NCI-H128 (cell line): ENCODE results near the gene COX5A.
"Not testable (repeated sequence)": the region's sequence is repeated elsewhere in the genome, so short reads cannot be mapped to it uniquely, and the experiment has no call there.

Experiments
- DNase-seq: peaks from one replicate; lab custom pipeline; 2025; ENCODE audit not compliant: unreplicated experiment; lab: John Stamatoyannopoulos, UW

The COX5A gene

DNA sequence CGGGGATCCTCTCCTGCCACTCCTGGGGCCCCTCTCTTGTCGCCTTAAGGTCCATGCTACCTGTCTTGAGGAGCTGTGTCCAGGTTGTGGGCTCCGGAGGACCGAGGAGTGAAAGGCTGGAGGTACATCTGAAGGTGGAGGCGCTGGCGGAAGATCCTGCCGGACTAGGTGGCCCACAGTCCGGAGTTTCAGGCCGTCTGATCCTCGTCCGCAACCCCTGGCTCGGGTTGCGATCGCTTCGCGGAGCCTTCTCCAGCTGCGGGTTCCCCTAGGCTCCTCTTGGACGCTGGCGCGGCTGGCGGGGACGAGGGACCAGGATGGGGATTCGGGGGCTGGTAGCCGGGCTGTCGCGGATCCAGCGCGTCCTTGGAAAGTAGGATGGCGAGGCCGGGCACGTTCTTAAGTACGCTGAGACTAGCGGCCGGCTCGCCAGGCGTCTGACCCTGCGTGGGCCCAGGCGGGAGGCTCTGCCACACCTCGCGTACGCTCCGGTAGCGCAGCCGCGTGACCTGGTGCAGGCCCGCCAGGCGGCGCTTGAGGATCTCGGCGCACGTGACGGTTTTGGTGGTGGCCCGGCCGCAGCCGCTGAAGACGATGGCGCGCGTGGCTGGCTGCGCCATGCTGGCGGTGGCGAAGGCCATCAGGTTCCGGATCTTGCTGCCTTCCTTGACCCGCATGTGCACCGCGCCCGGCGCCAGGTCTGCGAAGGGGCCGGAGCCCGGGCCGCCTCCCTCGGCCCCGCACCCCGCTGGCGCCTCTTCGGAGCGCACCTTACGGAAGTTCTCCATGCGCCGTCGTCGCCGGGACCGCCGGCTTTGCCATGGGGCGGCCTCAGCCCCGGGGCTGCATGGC, 18.1 kb upstream of the COX5A start:
- DNase-seq, result no peak

DNA sequence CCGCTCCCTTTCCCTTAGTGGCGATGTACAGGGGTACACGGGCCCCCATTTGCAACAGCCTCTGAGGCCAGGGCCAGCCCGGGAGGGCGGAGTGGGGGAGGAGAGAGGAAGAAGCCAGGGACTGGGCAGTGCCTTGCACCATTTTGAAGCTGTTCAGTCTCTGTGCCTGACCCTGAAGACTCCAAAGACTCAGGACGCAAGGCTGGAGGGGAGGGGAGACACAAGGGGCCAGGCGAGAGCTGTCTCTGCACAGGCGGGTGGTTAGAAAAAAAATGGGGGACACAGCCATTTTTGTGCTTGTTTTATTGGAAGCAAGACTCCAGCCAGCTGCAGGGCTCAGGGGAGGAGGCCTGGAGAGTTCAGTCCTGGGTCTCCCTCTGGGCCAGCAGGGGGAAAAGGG, 17.1 kb upstream of the COX5A start:
- no peak for DNase-seq

DNA sequence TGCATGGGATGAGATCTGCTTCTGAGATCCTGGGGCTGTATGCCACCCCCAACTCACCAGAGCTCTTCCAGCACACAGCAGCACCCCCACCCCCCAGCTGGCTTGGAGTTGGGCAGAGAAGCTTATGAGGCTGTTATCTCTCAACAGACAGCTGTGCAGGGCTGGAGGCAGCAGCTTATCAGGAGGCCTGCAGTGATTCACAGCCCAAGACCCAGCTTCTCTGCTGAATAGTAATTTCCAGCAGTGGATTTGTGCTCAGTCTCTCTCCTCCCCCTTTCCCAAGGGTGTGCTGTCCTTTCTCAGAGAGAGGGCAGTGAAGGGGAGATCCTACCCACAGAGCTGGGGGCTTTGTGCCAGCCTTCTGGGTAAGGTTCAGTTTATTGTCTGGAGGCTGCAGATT, 16.6 kb upstream of the COX5A start:
- no peak for DNase-seq

DNA sequence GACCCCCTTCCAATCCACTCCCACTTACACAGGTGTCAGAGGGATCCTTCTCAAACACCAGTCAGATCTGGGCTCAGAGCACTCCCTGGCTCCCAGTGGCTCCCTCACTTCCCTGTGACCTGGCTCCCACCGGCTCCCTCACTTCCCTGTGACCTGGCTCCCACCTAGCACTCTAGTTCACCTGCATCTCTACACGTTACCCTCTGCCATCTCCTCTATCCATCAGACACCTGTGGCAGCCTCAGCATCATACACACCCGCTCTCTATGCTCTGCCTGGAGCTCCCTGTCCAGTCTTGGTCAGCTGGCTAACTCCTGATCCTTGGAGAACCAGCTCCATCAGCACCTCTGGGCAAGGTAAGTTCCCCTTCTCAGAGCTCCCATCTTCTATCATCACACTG, 13.1 kb upstream of the COX5A start:
- no peak for DNase-seq

DNA sequence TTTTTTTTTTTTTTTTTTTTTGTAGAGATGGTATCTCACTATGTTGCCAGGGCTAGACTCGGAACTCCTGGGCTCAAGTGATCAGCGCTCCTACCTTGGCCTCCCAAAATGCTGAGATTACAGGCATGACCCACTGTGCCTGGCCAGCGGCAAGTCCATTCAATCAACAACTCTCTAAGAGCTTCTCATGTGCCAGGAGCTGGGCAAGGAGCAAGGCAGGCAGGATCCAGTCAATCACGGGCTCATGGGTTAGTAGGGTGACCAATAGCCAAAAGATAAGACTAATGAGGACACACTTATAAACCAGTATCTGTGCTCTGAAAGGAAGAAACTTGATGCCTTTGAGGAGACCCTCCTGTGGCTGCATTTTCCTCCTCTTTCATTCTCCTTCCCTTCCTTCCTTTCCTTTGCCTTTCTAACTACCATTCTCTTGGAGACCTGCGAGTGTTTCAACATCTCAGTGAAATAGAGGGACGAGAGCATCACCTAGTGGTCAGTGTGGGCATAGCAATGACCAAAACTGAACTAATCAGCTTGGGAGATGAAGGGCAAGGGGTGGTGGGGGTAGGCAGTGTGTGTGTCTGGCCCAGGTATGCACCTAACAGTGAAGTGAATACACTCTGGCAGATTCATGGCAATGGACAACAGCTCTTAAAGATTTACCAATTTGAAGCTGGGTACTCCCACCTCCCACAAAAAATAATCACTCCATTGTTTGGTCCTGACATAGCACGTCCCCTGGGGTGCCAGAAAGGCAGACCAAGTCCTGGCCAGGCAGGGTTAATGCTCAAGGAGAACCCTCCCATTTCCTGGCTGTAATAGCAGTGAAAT, 12.4 kb upstream of the COX5A start:
- DNase-seq, result peak; percentile 33

DNA sequence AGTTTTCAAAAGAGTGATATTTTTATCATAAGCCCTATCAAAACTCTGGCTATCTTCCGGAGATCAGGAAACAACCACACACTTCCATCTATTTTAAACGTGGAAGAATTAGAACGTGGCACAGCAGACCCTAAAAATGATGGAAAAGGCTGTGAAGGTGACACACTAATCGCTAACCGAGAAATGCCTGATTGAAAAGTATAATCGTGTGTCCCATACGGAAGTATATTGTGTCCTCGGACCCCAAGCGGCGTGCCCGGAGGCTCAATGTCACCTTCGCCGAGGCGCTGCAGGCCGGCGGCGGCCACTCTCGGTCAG, 642 bp downstream of the COX5A start:
- DNase-seq, result no peak

DNA sequence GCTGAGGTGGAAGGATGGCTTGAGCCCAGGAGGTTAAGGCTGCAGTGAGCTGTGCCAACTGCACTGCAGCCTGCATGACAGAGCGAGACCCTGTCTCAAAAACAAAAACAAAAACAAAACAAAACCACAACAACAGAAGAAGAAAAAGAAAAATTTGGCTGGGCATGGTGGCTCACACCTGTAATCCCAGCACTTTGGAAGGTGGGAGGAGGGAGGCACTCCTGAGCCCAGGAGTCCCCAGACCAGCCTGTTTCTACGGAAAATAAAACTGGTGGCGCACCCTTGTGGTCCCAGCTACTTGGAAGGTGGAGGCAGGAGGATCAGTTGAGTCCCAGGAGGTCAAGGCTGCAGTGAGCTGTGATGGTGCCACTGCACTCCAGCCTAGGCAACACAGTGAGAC, 2.7 kb downstream of the COX5A start:
- not testable (repeated sequence) for DNase-seq

DNA sequence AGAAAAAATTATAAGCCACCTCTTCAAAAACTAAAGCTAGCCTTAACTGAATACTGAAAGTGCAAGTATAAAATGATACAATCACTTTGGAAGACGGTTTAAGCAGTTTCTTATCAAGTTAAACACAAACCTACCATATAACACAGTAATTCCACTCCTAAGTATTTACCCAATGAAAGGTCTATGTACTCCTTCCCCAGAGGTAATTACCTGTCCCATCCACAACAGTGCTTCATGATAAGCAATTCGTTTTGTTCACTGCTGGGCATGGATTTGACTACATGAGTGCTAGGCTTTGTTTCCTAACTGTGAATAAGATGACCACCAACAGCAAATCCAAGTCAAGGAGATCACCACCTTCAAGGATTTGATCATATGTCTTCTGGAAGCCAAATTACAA, 4.3 kb downstream of the COX5A start:
- no peak for DNase-seq

DNA sequence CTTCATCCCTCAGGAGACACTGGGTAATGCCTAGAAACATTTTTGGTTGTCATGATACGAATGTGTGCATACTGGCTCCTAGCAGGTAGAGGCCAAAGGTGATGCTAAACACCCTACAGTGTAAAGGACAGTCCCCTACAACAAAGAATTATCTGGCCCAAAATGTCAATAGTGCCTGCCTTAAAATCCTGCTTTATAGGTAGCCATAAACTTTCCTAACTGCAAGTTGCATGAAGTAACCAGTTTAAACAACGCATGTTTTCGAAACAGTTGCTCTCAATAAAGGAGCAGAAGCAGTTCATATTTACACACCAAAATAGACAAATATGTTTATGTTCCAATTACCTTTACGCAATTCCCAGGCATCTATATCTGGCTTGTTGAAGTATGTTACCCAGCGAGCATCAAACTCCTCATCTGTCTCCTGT, 9.1 kb downstream of the COX5A start:
- DNase-seq, result no peak

DNA sequence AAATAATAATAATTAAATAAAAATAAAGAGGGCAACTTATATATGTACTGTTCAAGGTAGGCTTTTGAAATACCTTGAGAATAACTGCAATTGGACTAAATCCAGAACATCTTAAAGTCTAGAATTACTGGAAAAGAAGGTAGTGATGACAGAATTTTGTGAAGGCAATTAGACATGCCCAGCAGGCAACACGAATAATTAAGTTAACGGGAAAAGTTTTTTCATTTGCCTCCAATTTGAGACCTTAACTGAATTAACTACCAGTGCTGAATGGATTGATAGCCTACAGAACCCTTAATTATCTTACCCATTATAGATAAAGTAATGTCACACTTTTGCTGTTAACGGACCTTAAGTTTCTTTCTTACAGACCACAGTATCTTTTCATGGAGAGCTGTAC, 13.3 kb downstream of the COX5A start:
- DNase-seq, result no peak

DNA sequence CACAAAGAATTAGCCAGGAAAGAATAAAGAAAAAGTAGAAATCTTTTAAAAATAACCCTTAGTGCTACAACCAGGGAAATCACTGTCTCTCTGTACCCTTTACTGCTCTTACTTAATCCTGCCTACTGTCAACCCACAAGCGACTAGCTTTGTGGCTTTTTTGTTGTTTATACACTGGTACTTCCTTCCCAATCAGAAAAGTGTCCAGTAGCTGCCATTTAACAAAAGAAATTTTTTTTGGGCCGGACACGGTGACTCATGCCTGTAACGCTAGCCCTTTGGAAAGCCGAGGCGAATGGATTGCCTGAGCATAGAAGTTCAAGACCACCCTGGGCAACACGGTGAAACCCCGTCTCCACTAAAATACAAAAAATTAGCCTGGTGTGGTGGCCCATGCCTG, 17.4 kb downstream of the COX5A start:
- no peak for DNase-seq

DNA sequence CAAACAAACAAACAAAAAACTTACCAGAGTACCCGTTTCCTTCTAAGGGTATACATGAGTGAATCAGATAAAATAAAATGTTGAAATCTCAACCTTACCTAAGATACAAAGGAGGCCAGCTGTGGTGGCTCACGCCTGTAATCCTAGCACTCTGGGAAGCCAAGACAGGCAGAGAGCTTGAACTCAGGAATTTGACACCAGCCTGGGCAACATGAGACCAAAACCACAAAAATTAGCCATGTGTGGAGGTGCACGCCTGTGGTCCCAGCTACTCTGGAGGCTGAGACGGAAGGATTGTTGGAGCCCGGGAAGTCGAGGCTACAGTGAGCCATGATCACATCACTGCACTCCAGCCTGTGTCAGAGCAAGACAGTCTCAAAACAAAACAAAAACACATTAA, 20.2 kb downstream of the COX5A start:
- DNase-seq, result no peak

DNA sequence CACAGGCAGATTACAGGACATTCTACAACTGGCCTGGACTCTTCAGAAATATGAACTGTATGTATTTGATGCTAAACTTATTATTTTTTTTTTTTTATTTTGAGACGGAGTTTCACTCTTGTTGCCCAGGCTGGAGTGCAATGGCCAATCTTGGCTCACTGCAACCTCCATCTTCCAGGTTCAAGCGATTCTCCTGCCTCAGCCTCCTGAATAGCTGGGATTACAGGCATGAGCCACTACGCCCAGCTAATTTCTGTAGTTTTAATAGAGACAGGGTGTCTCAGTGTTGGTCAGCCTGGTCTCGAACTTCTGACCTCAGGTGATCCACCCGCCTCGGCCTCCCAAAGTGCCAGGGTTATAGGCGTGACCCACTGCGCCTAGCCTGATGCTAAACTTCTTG, 24.1 kb downstream of the COX5A start:
- not testable (repeated sequence) for DNase-seq

DNA sequence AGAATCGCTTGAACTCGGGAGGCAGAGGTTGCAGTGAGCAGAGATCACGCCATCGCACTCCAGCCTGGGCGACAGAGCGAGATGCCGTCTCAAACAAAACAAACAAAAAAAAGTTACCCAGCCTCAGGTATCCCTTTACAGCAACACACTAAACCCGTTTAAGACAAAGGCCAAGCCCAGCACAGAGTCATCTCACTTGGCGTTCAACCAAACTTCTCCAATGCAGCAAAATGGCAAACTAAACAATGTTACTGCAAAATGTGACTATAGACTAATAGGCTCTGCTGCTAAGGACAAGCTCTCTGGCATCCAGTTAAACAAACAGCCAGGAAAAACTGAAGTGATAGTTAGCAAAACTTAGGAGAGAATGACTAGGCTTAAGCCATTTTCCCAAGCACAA, 24.8 kb downstream of the COX5A start:
- no peak for DNase-seq

DNA sequence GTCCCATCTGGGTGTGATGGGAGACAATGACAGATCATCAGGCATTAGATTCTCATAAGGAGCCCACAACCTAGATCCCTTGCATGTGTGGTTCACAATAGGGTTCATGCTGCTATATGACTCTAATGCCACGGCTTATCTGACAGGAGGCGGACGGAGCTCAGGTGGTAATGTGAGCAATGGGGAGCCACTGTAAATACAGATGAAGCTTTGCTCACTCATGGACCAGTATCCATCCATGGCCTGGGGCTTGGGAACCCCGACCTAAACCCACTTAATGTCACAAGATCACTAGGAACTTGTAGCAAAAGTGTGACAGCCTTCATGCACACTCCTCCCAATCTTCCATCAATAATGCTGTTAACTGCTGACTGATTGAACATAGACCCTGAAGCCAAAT, 29.2 kb downstream of the COX5A start:
- DNase-seq, result no peak

DNA sequence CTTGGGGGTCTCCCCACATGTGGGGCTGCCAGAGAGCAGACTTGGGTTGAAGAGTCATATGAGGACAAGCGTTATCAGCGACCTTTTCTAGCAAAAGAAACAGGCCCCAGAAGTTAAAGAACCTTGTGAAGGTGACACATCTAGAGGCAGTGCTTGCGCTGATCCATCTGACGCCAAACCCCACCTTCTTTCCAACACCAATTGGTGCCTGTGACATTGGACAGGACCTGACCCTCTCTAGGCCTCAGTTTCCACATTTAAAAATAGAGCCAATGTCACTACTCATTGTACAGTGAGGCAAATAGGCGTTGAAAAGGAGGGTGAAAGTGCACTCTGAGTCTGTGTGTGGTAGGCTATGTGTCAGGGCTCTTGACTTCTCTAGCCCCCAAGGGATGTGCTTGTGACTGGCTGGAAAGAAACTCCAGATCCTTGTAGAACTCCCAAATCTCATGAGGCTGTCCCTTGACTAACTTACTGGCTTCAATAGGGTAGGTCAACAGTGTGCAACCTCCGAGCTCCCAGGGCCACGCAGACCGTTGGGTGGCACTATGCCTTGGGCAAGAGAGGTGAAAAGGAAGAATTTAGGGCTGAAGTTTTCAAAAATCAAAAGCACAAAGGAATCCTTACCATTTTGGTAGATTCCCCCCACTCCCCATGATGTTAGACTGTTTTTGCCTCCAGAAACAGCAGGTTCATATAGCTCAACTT, 30.6 kb downstream of the COX5A start:
- DNase-seq, result no peak

DNA sequence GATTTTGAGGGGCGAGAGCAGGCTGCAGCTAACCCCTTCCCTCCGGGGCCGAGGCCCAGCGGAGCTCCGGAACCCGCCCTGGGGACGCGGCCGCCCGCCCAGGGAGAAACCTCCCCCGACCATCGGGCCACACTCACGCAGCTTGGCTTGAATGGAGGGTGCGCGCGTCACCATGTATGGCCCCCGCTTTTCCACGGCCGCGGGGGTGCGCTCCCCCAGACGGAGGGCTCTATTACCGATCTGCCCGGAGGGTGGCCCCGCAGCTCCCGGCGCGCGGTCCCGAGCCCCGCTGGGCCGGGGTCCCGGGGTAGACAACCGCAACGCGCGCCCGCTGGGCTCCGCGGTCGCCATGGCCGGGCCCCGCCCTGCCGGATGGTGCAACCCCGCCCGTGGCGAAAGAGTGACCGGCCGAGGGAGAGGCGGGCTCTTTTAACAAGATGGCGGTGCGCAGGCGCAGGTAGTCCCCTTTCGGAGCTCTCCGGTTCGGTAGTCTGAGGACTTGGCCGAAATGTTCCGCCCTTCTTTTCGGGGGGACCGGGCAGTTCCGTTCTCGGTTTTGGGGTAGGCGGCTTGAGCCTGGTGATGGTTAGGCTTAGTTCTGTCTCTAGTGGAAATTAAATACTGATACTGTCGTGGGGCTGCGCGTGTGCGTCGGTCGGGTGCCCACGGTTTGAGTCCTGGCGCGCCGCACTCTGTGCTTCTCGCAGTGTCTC, 31.3 kb downstream of the COX5A start, which contains the start of gene FAM219B:
Gene FAM219B, minus strand, starts transcription at position 402 of the 713 bp plus-strand sequence. Its CDS starts 51 bp downstream, at position 351.
- DNase-seq, result peak; percentile 51

DNA sequence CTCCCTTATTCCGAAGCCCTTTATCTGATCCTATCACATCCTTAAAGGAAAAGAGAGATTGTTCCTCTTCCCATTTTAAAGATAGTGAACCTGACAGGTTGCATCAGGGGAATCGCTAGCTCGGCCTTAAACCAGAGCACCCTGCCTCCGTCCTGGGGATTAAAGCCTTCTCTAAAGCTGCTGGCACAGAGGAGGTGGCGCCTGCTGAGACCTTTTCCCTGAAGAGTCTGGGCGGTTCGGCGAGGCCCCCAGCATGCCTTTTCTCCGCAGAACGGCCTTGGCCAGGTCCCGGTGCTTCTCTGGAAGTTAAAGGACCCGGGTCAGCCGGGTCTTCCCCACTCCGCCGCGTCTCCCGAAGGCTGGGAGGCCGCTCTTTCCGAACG, 31.8 kb downstream of the COX5A start:
- DNase-seq, result no peak

DNA sequence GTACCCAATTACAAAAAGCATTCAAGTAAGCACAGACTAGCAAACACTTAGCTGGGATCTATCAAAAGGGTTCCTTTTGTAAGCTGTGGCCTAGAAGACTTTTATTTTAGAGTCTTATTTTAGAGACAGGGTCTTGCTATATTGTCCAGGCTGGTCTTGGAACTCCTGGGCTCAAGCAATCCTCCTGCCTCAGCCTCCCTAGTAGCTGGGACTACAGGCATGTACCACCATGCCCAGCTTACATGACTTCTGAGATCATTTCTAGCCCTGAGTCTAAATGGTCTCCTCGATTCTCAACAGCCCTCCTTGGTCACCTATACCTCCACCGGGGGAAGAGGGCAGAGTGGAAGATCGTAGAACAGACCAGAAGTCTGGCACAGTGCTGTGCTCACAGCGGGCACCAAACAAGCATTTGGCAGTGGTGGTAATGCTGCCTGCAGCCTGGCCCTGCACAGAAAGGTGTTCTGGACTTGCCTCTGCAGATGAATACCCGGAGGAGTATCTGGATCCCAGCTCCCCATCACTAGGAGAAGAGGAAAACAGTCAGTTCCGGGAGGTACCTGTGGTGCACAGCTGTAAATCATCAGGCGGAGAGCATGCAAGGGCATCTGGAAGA, 33.6 kb downstream of the COX5A start:
- DNase-seq, result no peak

DNA sequence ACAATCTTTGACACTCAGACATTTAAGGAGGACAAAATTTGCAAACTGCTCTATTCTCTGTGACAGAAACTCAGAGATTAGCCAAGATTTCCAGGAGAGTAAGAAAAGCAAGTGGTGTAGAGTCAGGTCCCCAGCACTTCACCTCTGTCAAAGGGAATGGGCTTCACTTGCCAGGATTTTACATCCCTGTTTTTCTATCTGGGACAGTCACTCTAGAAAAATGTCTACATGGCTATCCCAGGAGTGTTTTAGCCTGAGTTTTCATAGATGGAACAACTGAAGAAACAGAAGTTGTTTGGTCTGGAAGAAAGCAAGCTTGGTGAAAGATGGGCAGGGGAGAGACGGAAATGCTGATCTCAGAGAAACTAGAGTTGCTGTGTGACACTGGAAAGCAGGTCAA, 34.2 kb downstream of the COX5A start:
- DNase-seq, result no peak
